ENCODE measurements around the gene NEK4.

NEK4 gene

GRCh38 chr3:52781741-52782140 lies 11.0 kb upstream of the NEK4 start:
- TF ChIP-seq FOXP2 (optimal IDR thresholded peaks at IDR 0.05; ENCODE audit: borderline replicate concordance, extremely low read depth, extremely low read length, insufficient read depth) (no peak), TAF1 (IDR thresholded peaks at IDR 0.05; ENCODE audit: borderline replicate concordance, insufficient read depth, low read length) (no peak), SIN3A (IDR thresholded peaks at IDR 0.05; ENCODE audit: borderline replicate concordance, insufficient read depth, low read length) (no peak), REST (IDR thresholded peaks at IDR 0.05; ENCODE audit: insufficient read depth in 1 of 2, low read depth in 2 of 2, low read length in 2 of 2) (no peak), POLR2AphosphoS5 (IDR thresholded peaks at IDR 0.05; ENCODE audit: low read depth, low read length) (no peak)

GRCh38 chr3:52779837-52780585 lies 9.3 kb upstream of the NEK4 start:
- TF ChIP-seq REST (IDR thresholded peaks at IDR 0.05; ENCODE audit: insufficient read depth in 1 of 2, low read depth in 2 of 2, low read length in 2 of 2): no peak
- TF ChIP-seq FOXP2 (optimal IDR thresholded peaks at IDR 0.05; ENCODE audit: borderline replicate concordance, extremely low read depth, extremely low read length, insufficient read depth): no peak
- no peak for TF ChIP-seq POLR2AphosphoS5 (IDR thresholded peaks at IDR 0.05; ENCODE audit: low read depth, low read length)
- no peak for TF ChIP-seq SIN3A (IDR thresholded peaks at IDR 0.05; ENCODE audit: borderline replicate concordance, insufficient read depth, low read length)
- TF ChIP-seq TAF1 (IDR thresholded peaks at IDR 0.05; ENCODE audit: borderline replicate concordance, insufficient read depth, low read length): no peak

- TF ChIP-seq REST (IDR thresholded peaks at IDR 0.05; ENCODE audit: insufficient read depth in 1 of 2, low read depth in 2 of 2, low read length in 2 of 2): no peak
- no peak for TF ChIP-seq POLR2AphosphoS5 (IDR thresholded peaks at IDR 0.05; ENCODE audit: low read depth, low read length)
- TF ChIP-seq SIN3A (IDR thresholded peaks at IDR 0.05; ENCODE audit: borderline replicate concordance, insufficient read depth, low read length): no peak
- TF ChIP-seq TAF1 (IDR thresholded peaks at IDR 0.05; ENCODE audit: borderline replicate concordance, insufficient read depth, low read length): no peak
- TF ChIP-seq FOXP2 (optimal IDR thresholded peaks at IDR 0.05; ENCODE audit: borderline replicate concordance, extremely low read depth, extremely low read length, insufficient read depth): no peak
Measured at GRCh38 chr3:52779011-52779836, 8.5 kb upstream of the NEK4 start.

- no peak for TF ChIP-seq POLR2AphosphoS5 (IDR thresholded peaks at IDR 0.05; ENCODE audit: low read depth, low read length)
- TF ChIP-seq REST (IDR thresholded peaks at IDR 0.05; ENCODE audit: insufficient read depth in 1 of 2, low read depth in 2 of 2, low read length in 2 of 2): peak in 1 of 2 experiments; percentile 67; a peak in 1 of 4 replicates
Measured at GRCh38 chr3:52777959-52778805, 7.4 kb upstream of the NEK4 start.

Data from PFSK-1 (cell line).